Thoracic aorta (tissue), 2 donors: ENCODE measurements around the gene MSANTD2. TPM values are rescaled to one million over a fixed set of nuclear protein-coding genes. Genes with fewer than 3 reads are reported as not detected.

Experiments
- ATAC-seq: fragments of 150-250 bp; one replicate; pipeline ENCODE4 v1.8.0; 2017; ENCODE audit warnings: low read depth; ENCODE audit not compliant: insufficient number of reproducible peaks, low FRiP score
- DNase-seq: peaks from one replicate; pipeline ENCODE4 v3.0.0-alpha.2; 2020; ENCODE audit warnings: low spot score
- H3K27ac ChIP-seq, 2 donors: fragments of 200-600 bp; sonication (generic); 1 replicate in 1 of 2; 2 replicates in 1 of 2; pipeline ENCODE4 v1.5.1; 2016; ENCODE audit warnings: mild to moderate bottlenecking in 2 of 2, moderate library complexity in 2 of 2
- H3K27me3 ChIP-seq: fragments of 200-600 bp; sonication (generic); replicated peaks from 2 replicates; pipeline ENCODE4 v1.6.0; 2016; ENCODE audit warnings: mild to moderate bottlenecking; ENCODE audit not compliant: insufficient read depth
- H3K36me3 ChIP-seq: fragments of 200-600 bp; sonication (generic); one replicate; pipeline ENCODE4 v1.5.1; 2016
- H3K4me1 ChIP-seq, 2 donors: fragments of 200-600 bp; sonication (generic); 1 replicate in 1 of 2; 2 replicates in 1 of 2; pipeline versions ENCODE4 v1.5.1 to v1.6.0; 2016; ENCODE audit warnings: low read depth in 2 of 2, mild to moderate bottlenecking in 1 of 2; ENCODE audit not compliant: control insufficient read depth in 1 of 2
- H3K4me3 ChIP-seq: fragments of 200-600 bp; sonication (generic); 2 replicates; pipeline ENCODE4 v1.5.1; 2016; ENCODE audit warnings: mild to moderate bottlenecking
- H3K9me3 ChIP-seq: fragments of 200-600 bp; sonication (generic); 2 replicates; pipeline ENCODE4 v1.5.1; 2016
- total RNA-seq, 2 donors: library from RNA; depleted of rRNA; stranded (reverse); fragments of >200 nt; gene quantifications; one replicate each; pipeline versions ENCODE4 v1.1.0 to v1.2.3, GENCODE V29; 2016
- TF ChIP-seq, protein P1 (sequence below): fragments of 200-600 bp; sonication (generic); IDR thresholded peaks from one replicate; pipeline ENCODE4 v1.5.1; 2019; ENCODE audit warnings: antibody characterized with exemption

Gene MSANTD2
- total RNA-seq, 2 donors from 2014 or later: 16.4 to 29.4 TPM

DNA sequence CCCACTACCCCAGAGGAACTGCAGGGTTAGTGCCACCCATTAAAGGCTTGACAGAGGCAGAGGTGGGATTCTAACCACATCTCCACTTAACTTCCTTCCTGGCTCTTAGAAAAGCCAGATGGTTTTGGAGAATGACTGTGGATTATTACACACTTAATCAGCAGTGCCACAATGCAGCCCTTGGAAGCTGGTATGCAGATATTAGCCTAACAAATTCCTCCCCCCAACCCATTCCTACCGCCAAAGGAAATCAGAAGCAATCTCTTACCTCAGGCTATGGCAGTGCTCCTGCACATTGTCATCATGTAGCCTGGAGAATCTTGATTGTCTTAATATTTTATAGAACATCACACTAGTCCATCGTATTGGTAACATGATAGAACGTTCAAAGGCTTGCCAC, 83.6 kb downstream of the MSANTD2 start:
- TF ChIP-seq, protein P1, sequence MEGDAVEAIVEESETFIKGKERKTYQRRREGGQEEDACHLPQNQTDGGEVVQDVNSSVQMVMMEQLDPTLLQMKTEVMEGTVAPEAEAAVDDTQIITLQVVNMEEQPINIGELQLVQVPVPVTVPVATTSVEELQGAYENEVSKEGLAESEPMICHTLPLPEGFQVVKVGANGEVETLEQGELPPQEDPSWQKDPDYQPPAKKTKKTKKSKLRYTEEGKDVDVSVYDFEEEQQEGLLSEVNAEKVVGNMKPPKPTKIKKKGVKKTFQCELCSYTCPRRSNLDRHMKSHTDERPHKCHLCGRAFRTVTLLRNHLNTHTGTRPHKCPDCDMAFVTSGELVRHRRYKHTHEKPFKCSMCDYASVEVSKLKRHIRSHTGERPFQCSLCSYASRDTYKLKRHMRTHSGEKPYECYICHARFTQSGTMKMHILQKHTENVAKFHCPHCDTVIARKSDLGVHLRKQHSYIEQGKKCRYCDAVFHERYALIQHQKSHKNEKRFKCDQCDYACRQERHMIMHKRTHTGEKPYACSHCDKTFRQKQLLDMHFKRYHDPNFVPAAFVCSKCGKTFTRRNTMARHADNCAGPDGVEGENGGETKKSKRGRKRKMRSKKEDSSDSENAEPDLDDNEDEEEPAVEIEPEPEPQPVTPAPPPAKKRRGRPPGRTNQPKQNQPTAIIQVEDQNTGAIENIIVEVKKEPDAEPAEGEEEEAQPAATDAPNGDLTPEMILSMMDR: no peak
- ATAC-seq: no peak
- peaks cover 0 to 9% of the 10 kb centered on the region in 2 donors for H3K4me1 ChIP-seq
- no peaks in the 10 kb centered on the region for H3K36me3 ChIP-seq
- DNase-seq: no peak
- H3K27me3 ChIP-seq: no peaks in the 10 kb centered on the region
- H3K4me3 ChIP-seq: no peak overlapping the region
- no peak overlapping the region for H3K27ac ChIP-seq
- no peaks in the 10 kb centered on the region for H3K9me3 ChIP-seq

Other genes with a start within 250 kb of the MSANTD2 start
- under 1 TPM in 1 of 2 donors, not detected in 1; 0.81 TPM for gene OR8A1, start 230.4 kb downstream of the MSANTD2 start, total RNA-seq
- gene PANX3, start 189.0 kb downstream of the MSANTD2 start, total RNA-seq: not detected
- gene TBRG1, start 177.5 kb downstream of the MSANTD2 start, total RNA-seq: 10 to 100 TPM; 30.3 to 57.8 TPM
- gene SIAE, start 126.7 kb downstream of the MSANTD2 start, total RNA-seq: 10 to 100 TPM in 1 of 2 donors, 1 to 10 TPM in 1; 9.7 to 20.0 TPM
- 1 to 10 TPM; 3.9 to 6.4 TPM for gene SPA17, start 126.5 kb downstream of the MSANTD2 start, total RNA-seq
- 10 to 100 TPM in 1 of 2 donors, 1 to 10 TPM in 1; 7.3 to 17.5 TPM for gene NRGN, start 60.5 kb downstream of the MSANTD2 start, total RNA-seq
- gene VSIG2, start 48.2 kb downstream of the MSANTD2 start, total RNA-seq: 1 to 10 TPM; 1.2 to 2.7 TPM
- gene ESAM, start 38.1 kb downstream of the MSANTD2 start, total RNA-seq: 100 to 1,000 TPM in 1 of 2 donors, 10 to 100 TPM in 1; 54.2 to 116 TPM
- 10 to 100 TPM in 1 of 2 donors, 1 to 10 TPM in 1; 5.5 to 13.7 TPM for gene ROBO3, start 65.0 kb upstream of the MSANTD2 start, total RNA-seq
- gene ROBO4, start 97.5 kb upstream of the MSANTD2 start, total RNA-seq: 10 to 100 TPM in 1 of 2 donors, 1 to 10 TPM in 1; 8.5 to 18.8 TPM
- gene HEPN1, start 118.8 kb upstream of the MSANTD2 start, total RNA-seq: under 1 TPM in 1 of 2 donors, not detected in 1; 0.41 TPM
- 1 to 10 TPM in 1 of 2 donors, under 1 TPM in 1; 0.49 to 1.2 TPM for gene HEPACAM, start 135.6 kb upstream of the MSANTD2 start, total RNA-seq
- gene CCDC15, start 153.8 kb upstream of the MSANTD2 start, total RNA-seq: 1 to 10 TPM in 1 of 2 donors, under 1 TPM in 1; 0.49 to 1.2 TPM